ENCODE results near the gene MRC1. TPM values are rescaled to one million over a fixed set of nuclear protein-coding genes. Genes with fewer than 3 reads are reported as not detected.

MRC1 gene
- polyA plus RNA-seq, 3 donors, result 0.11 to 0.41 (median 0.34) TPM

- Mint-ChIP-seq H3K36me3 (no peaks in the 10 kb centered on the region), H3K9me3 (peaks cover 0 to 3% (median 0%) of the 10 kb centered on the region in 7 donors), H3K4me1 (peaks cover 5% of the 10 kb centered on the region), H3K27ac (no peak overlapping the region), H3K27me3 (ENCODE audit: low read depth in 3 of 3) (peaks cover 0 to 9% (median 0%) of the 10 kb centered on the region in 3 donors), H3K4me3 (no peak overlapping the region)
- no peak overlapping the region for H3K4me3 ChIP-seq (replicated peaks in 1 of 3; ENCODE audit: low read depth in 2 of 3, low read length in 3 of 3)
- 100% methylated on average over 1 of the region's 2 CpGs for WGBS (ENCODE audit: insufficient coverage)
- H3K27ac ChIP-seq (ENCODE audit: low read depth in 1 of 2, low read length in 2 of 2), result no peak overlapping the region
- intact Hi-C loops (cut with micrococcal nuclease), result no loop called here
- H3K4me1 ChIP-seq (ENCODE audit: control insufficient read depth in 1 of 2, insufficient read depth in 2 of 2, low read length in 2 of 2), result no peaks in the 10 kb centered on the region
- no peak for DNase-seq
- H3K36me3 ChIP-seq (replicated peaks in 1 of 2; ENCODE audit: control insufficient read depth in 1 of 2, insufficient read depth in 2 of 2, low read length in 2 of 2), result no peaks in the 10 kb centered on the region
- no peak overlapping the region for H2AFZ ChIP-seq (ENCODE audit: insufficient read depth, low read depth, low read length, poor library complexity, severe bottlenecking)
- no peak overlapping the region for H3K4me2 ChIP-seq (replicated peaks; ENCODE audit: extremely low read depth, low read length, poor library complexity, severe bottlenecking)
- H3K79me2 ChIP-seq (ENCODE audit: insufficient read depth, low read length), result no peaks in the 10 kb centered on the region
- no peak overlapping the region for H3K9ac ChIP-seq (ENCODE audit: insufficient read depth, low read length, poor library complexity, severe bottlenecking)
- no peaks in the 10 kb centered on the region for H3K9me3 ChIP-seq (replicated peaks in 1 of 2; ENCODE audit: control insufficient read depth in 1 of 2, insufficient read depth in 1 of 2, low read length in 2 of 2)
- H4K20me1 ChIP-seq (ENCODE audit: insufficient read depth, low read length), result no peaks in the 10 kb centered on the region
- H3K27me3 ChIP-seq (ENCODE audit: control insufficient read depth in 2 of 2, insufficient read depth in 2 of 2, low read length in 2 of 2), result no peaks in the 10 kb centered on the region
- no peak for TF ChIP-seq CTCF (IDR thresholded peaks at IDR 0.05)
Measured at GRCh38 chr10:17904564-17904963, 95.4 kb downstream of the MRC1 start.

GRCh38 chr10:17905491-17905890 lies 96.3 kb downstream of the MRC1 start:
- Histone ChIP-seq H3K79me2 (ENCODE audit: insufficient read depth, low read length) (no peaks in the 10 kb centered on the region), H3K4me2 (replicated peaks; ENCODE audit: extremely low read depth, low read length, poor library complexity, severe bottlenecking) (no peak overlapping the region), H3K9me3 (replicated peaks in 1 of 2; ENCODE audit: control insufficient read depth in 1 of 2, insufficient read depth in 1 of 2, low read length in 2 of 2) (no peaks in the 10 kb centered on the region), H3K36me3 (replicated peaks in 1 of 2; ENCODE audit: control insufficient read depth in 1 of 2, insufficient read depth in 2 of 2, low read length in 2 of 2) (no peaks in the 10 kb centered on the region), H3K4me3 (replicated peaks in 1 of 3; ENCODE audit: low read depth in 2 of 3, low read length in 3 of 3) (no peak overlapping the region), H3K27me3 (ENCODE audit: control insufficient read depth in 2 of 2, insufficient read depth in 2 of 2, low read length in 2 of 2) (no peaks in the 10 kb centered on the region), H4K20me1 (ENCODE audit: insufficient read depth, low read length) (no peaks in the 10 kb centered on the region), H3K27ac (ENCODE audit: low read depth in 1 of 2, low read length in 2 of 2) (no peak overlapping the region), H3K4me1 (ENCODE audit: control insufficient read depth in 1 of 2, insufficient read depth in 2 of 2, low read length in 2 of 2) (no peaks in the 10 kb centered on the region), H2AFZ (ENCODE audit: insufficient read depth, low read depth, low read length, poor library complexity, severe bottlenecking) (no peak overlapping the region), H3K9ac (ENCODE audit: insufficient read depth, low read length, poor library complexity, severe bottlenecking) (no peak overlapping the region)
- peaks cover 7% of the 10 kb centered on the region for H3K4me1 Mint-ChIP-seq
- WGBS (ENCODE audit: insufficient coverage), result 92% methylated on average over 2 of the region's 3 CpGs
- H3K36me3 Mint-ChIP-seq, result no peaks in the 10 kb centered on the region
- intact Hi-C loops (cut with micrococcal nuclease), result no loop called here
- peaks cover 0 to 9% (median 0%) of the 10 kb centered on the region in 3 donors for H3K27me3 Mint-ChIP-seq (ENCODE audit: low read depth in 3 of 3)
- no peak overlapping the region for H3K27ac Mint-ChIP-seq
- H3K9me3 Mint-ChIP-seq, result peaks cover 0 to 3% (median 0%) of the 10 kb centered on the region in 7 donors
- no peak for DNase-seq
- no peak for TF ChIP-seq CTCF (IDR thresholded peaks at IDR 0.05)
- H3K4me3 Mint-ChIP-seq, result no peak overlapping the region

Measured in CD14-positive monocyte (primary cell).